HepG2 (cell line): Measurements from ENCODE around the gene UBB. TPM values are rescaled to one million over a fixed set of nuclear protein-coding genes. Genes with fewer than 3 reads are reported as not detected.

ENCODE experiments used
- ATAC-seq: fragments of 200-7000 bp; cut with Tn5 transposase; 3 replicates; pipeline ENCODE4 v1.9.1; 2020; ENCODE audit warnings: mild to moderate bottlenecking, moderate library complexity
- BruUV-seq: library from RNA; stranded (reverse); fragments of 400-500 nt; replicated peaks from 2 replicates; lab custom pipeline; 2021; lab: Mats Ljungman, UMichigan
- CTCF ChIA-PET: fragments of 300-600 bp; formaldehyde crosslinking; extraction: SDS; loops from one replicate; lab custom pipeline; 2021; ENCODE audit warnings: low total read pairs, inconsistent platforms, low intra/inter-chr PET ratio; lab: Yijun Ruan, JAX
- POLR2A ChIA-PET: fragments of 350-600 bp; sonication (Branson Sonifier 250); formaldehyde crosslinking; loops from one replicate; lab custom pipeline; 2020; ENCODE audit warnings: antibody characterized with exemption, inconsistent platforms; lab: Yijun Ruan, JAX
- DNase-seq: peaks from one replicate; pipeline ENCODE4 v3.0.0-alpha.2; 2015; ENCODE audit warnings: low spot score
- FAIRE-seq: peaks from 3 replicates; lab custom pipeline; 2011; peaks lifted over from hg19 to GRCh38; lab: Jason Lieb, UNC
- H2AFZ ChIP-seq: one replicate; pipeline ENCODE4 v1.6.1; 2011; ENCODE audit warnings: low read length, inconsistent platforms
- H3K27ac ChIP-seq: fragments of 300-600 bp; 3 replicates; pipeline ENCODE4 v1.8.0; 2011; ENCODE audit warnings: mixed run types, mild to moderate bottlenecking, mixed read lengths, low read length, inconsistent platforms; ENCODE audit not compliant: insufficient read depth; ENCODE audit errors: extremely low read length
- H3K27me3 ChIP-seq, 2 experiments: fragments of 200-600 bp in 1 of 2; 2 replicates in 1 of 2; 3 replicates in 1 of 2; pipeline versions ENCODE4 v1.6.0 to v1.8.0; 2011; ENCODE audit warnings: low read length in 2 of 2, mild to moderate bottlenecking in 2 of 2, moderate library complexity in 2 of 2, inconsistent platforms in 1 of 2; ENCODE audit not compliant: insufficient read depth in 2 of 2, control insufficient read depth in 1 of 2
- H3K36me3 ChIP-seq, 2 experiments: fragments of 200-600 bp in 1 of 2; replicated peaks in 1 of 2; 2 replicates in 1 of 2; 3 replicates in 1 of 2; pipeline versions ENCODE4 v1.5.1 to v1.8.0; 2011; ENCODE audit warnings: low read length in 2 of 2, inconsistent platforms in 1 of 2; ENCODE audit not compliant: insufficient read depth in 2 of 2, control insufficient read depth in 1 of 2
- H3K4me1 ChIP-seq: 2 replicates; pipeline ENCODE4 v1.5.1; 2012; ENCODE audit warnings: low read length, inconsistent platforms; ENCODE audit not compliant: insufficient read depth
- H3K4me2 ChIP-seq: 2 replicates; pipeline ENCODE4 v1.6.0; 2011; ENCODE audit warnings: low read depth, low read length, inconsistent platforms
- H3K4me3 ChIP-seq, 3 experiments: fragments of 200-600 bp in 1 of 3; sonication (generic), shearing (Covaris generic) in 1 of 3; replicated peaks in 1 of 3; 2 replicates each; pipeline ENCODE4 v1.5.1; 2011 to 2016; ENCODE audit warnings: low read length in 3 of 3, inconsistent platforms in 2 of 3, low read depth in 2 of 3, mild to moderate bottlenecking in 2 of 3, control low read depth in 1 of 3, mixed read lengths in 1 of 3; ENCODE audit not compliant: insufficient read depth in 1 of 3
- H3K79me2 ChIP-seq: one replicate; pipeline ENCODE4 v1.6.1; 2011; ENCODE audit warnings: low read length, inconsistent platforms; ENCODE audit not compliant: insufficient read depth
- H3K9ac ChIP-seq: 2 replicates; pipeline ENCODE4 v1.6.0; 2011; ENCODE audit warnings: mild to moderate bottlenecking, low read depth, low read length, inconsistent platforms; ENCODE audit not compliant: insufficient read depth
- H3K9me3 ChIP-seq: 2 replicates; pipeline ENCODE4 v1.5.1; 2012; ENCODE audit warnings: mild to moderate bottlenecking, low read length
- H4K20me1 ChIP-seq: 2 replicates; pipeline ENCODE4 v1.6.0; 2011; ENCODE audit warnings: inconsistent platforms, mild to moderate bottlenecking, low read length, moderate library complexity; ENCODE audit not compliant: insufficient read depth
- AHDC1 ChIP-seq: sonication (generic); formaldehyde crosslinking; IDR thresholded peaks from 2 replicates; pipeline ENCODE4 v1.5.1; 2020; ENCODE audit warnings: mild to moderate bottlenecking, missing genetic modification reagents, borderline replicate concordance
- ATF2 ChIP-seq: sonication (generic); formaldehyde crosslinking; IDR thresholded peaks from 2 replicates; pipeline ENCODE4 v1.4.0; 2020; ENCODE audit warnings: missing genetic modification reagents
- ELK4 ChIP-seq: sonication (generic); formaldehyde crosslinking; IDR thresholded peaks from 2 replicates; pipeline ENCODE4 v1.9.0; 2021; ENCODE audit warnings: missing genetic modification reagents, borderline replicate concordance
- IKZF4 ChIP-seq: sonication (generic); formaldehyde crosslinking; IDR thresholded peaks from 2 replicates; pipeline ENCODE4 v1.5.1; 2020; ENCODE audit warnings: borderline replicate concordance, mild to moderate bottlenecking, low read depth, missing genetic modification reagents; ENCODE audit errors: not compliant biosample characterization
- KAT2B ChIP-seq: fragments of 150-350 bp; IDR thresholded peaks from 2 replicates; pipeline ENCODE4 v1.6.1; 2014; ENCODE audit warnings: low read depth, low read length, borderline replicate concordance
- PAX8 ChIP-seq: sonication (generic); formaldehyde crosslinking; IDR thresholded peaks from 2 replicates; pipeline ENCODE4 v1.8.0; 2022; ENCODE audit warnings: mild to moderate bottlenecking, missing genetic modification reagents, borderline replicate concordance
- POLR2A ChIP-seq, 2 experiments: IDR thresholded peaks; 2 replicates each; pipeline ENCODE4 v1.6.1; 2011; ENCODE audit warnings: low read depth in 2 of 2, low read length in 2 of 2, mild to moderate bottlenecking in 1 of 2, moderate library complexity in 1 of 2; ENCODE audit not compliant: insufficient read depth in 1 of 2
- PRPF4 ChIP-seq: fragments of 200-400 bp; formaldehyde crosslinking; IDR thresholded peaks from 2 replicates; pipeline ENCODE4 v1.6.1; 2016; ENCODE audit warnings: low read length, low read depth; ENCODE audit not compliant: poor library complexity, severe bottlenecking
- ZNF317 ChIP-seq: sonication (generic); formaldehyde crosslinking; IDR thresholded peaks from 2 replicates; pipeline ENCODE4 v1.5.0; 2020; ENCODE audit warnings: mild to moderate bottlenecking, missing genetic modification reagents
- ZNF362 ChIP-seq: sonication (generic); formaldehyde crosslinking; IDR thresholded peaks from 2 replicates; pipeline ENCODE4 v1.4.0; 2020; ENCODE audit warnings: missing genetic modification reagents, mild to moderate bottlenecking, borderline replicate concordance
- ZNF605 ChIP-seq: sonication (generic); formaldehyde crosslinking; IDR thresholded peaks from 2 replicates; pipeline ENCODE4 v1.8.0; 2022; ENCODE audit warnings: mild to moderate bottlenecking, missing genetic modification reagents
- ZNF788 ChIP-seq: sonication (generic); formaldehyde crosslinking; IDR thresholded peaks from 2 replicates; pipeline ENCODE4 v1.5.0; 2020; ENCODE audit warnings: mild to moderate bottlenecking, missing genetic modification reagents, borderline replicate concordance
- WGBS: methylation state at CpG from one replicate; pipeline ENCODE4 v1.1.6; 2017; ENCODE audit warnings: low lambda C conversion rate; 5-methylcytosine and 5-hydroxymethylcytosine counted together
- in situ Hi-C: cut with HindIII; loops from 2 replicates; pipeline ENCODE4 v1.10.0; 2017; ENCODE audit warnings: low pct_unique_long_range_greater_than_20kb; ENCODE audit not compliant: extremely low pct_ligation_motif_present
- intact Hi-C: fragments of 100-400 bp; cut with micrococcal nuclease; formaldehyde crosslinking; loops from one replicate; pipeline ENCODE4 v1.10.0; 2022; ENCODE audit not compliant: unreplicated experiment
- polyA plus RNA-seq, 8 experiments: library from polyadenylated mRNA; depleted of rRNA in 3 of 8; stranded (reverse) in 7 of 8; unstranded in 1 of 8; fragments of >200 nt; fragmentation: Illumina TruSeq in 4 of 8; extraction: Trizol in 4 of 8; gene quantifications; 2 replicates each; pipeline versions ENCODE4 v1.2.1 to v1.2.3, GENCODE V29; 2011 to 2016; ENCODE audit warnings: low read depth in 4 of 8, missing spikeins in 1 of 8, mixed read lengths in 1 of 8; ENCODE audit not compliant: insufficient read depth in 1 of 8
- total RNA-seq, 5 experiments: library from RNA; depleted of rRNA; stranded (reverse); fragments of >200 nt; fragmentation: Illumina TruSeq; extraction: Trizol; gene quantifications; 2 replicates each; pipeline ENCODE4 v1.2.3, GENCODE V29; 2016; ENCODE audit warnings: low read depth in 1 of 5

UBB gene
- total and polyA plus RNA-seq, 2 of the 13 experiments (the other 11 are each of a cell fraction or from before 2014, with no cell fraction given) = 1,130 to 2,066 TPM

GRCh38 chr17:16353317-16354174 lies 27.3 kb upstream of the UBB start, which contains the start of gene CENPV:
CENPV (minus strand) TSS chr17:16353469; CDS start chr17:16353436, 33 bp downstream.
- WGBS = 36% methylated on average over 33 of the region's 83 CpGs
- no peaks in the 10 kb centered on the region for H3K9me3 ChIP-seq
- ChIA-PET POLR2A (interaction anchor here (0.6 to 7.3 kb wide), 14 partner anchors 11 to 143 kb away, joined by 3 to 68 read pairs (median 16); partner anchors contain the start of genes NCOR1, PIGL and UBB), CTCF (interaction anchor here (0.7 to 1.3 kb wide), 2 partner anchors 61 to 67 kb away, joined by 3 to 6 read pairs; no protein-coding TSS in a partner anchor)
- peaks cover 6 to 15% of the 10 kb centered on the region in 2 experiments for H3K36me3 ChIP-seq
- peaks cover 35% of the 10 kb centered on the region for H3K4me1 ChIP-seq
- peaks cover 36% of the 10 kb centered on the region for H3K79me2 ChIP-seq
- H3K27me3 ChIP-seq = no peaks in the 10 kb centered on the region
- in situ Hi-C loops (loop anchor here (5.0 kb wide), 1 partner anchor 66 kb away; no protein-coding TSS in a partner anchor), intact Hi-C loops (loop anchor here (5.0 kb wide), 2 partner anchors 41 to 136 kb away; partner anchors contain the start of genes NCOR1 and PIGL)
- H2AFZ ChIP-seq = no peak within 1 kb of the TSS
- H3K4me3 ChIP-seq = peak within 1 kb of the TSS; percentile 85 to 89 (median 87)
- BruUV-seq = TSS peak; percentile 61
- peak within 1 kb of the TSS; percentile 94 for H3K27ac ChIP-seq
- DNase-seq (peak; percentile 69), ATAC-seq (peak; percentile 91), FAIRE-seq (peak; percentile 21)
- peak within 1 kb of the TSS; percentile 83 for H3K4me2 ChIP-seq
- H3K9ac ChIP-seq = peak within 1 kb of the TSS; percentile 99
- H4K20me1 ChIP-seq = peaks cover 12% of the 10 kb centered on the region
- no peak for TF ChIP-seq ZNF605 (CRISPR knock-in tag)
- no peak for TF ChIP-seq IKZF4 (CRISPR knock-in tag)
- TF ChIP-seq ZNF362 (CRISPR knock-in tag) = no peak
- peak; percentile 17 for TF ChIP-seq PRPF4
- 0 out of 2 replicates have a peak, but pooled peaks have one; percentile 29 for TF ChIP-seq PAX8 (CRISPR knock-in tag)
- 0 out of 2 replicates have a peak, but pooled peaks have one; percentile 22 for TF ChIP-seq ZNF317 (CRISPR knock-in tag)
- 0 out of 2 replicates have a peak, but pooled peaks have one; percentile 15 for TF ChIP-seq ATF2
- peak; percentile 53 to 76; a peak in 3 of 4 replicates for TF ChIP-seq POLR2A (IDR thresholded peaks at IDR 0.05; ENCODE audit: insufficient read depth in 1 of 2, low read depth in 2 of 2, low read length in 2 of 2)
- no peak for TF ChIP-seq ELK4 (CRISPR knock-in tag)
- no peak for TF ChIP-seq ZNF788
- TF ChIP-seq KAT2B = no peak
- no peak for TF ChIP-seq AHDC1 (CRISPR knock-in tag)
